Neural progenitor cell (in vitro differentiated cells): ENCODE data around the gene SLC20A1. TPM values are rescaled to one million over a fixed set of nuclear protein-coding genes. Genes with fewer than 3 reads are reported as not detected.

Experiments
- DNase-seq: peaks from one replicate; pipeline ENCODE4 v3.0.0-alpha.2; 2016; ENCODE audit warnings: low spot score
- H2AFZ ChIP-seq: fragments of 200-600 bp; sonication (generic); replicated peaks from 2 replicates; pipeline ENCODE4 v1.6.1; 2016; ENCODE audit warnings: antibody characterized with exemption
- H3F3A ChIP-seq: fragments of 200-600 bp; sonication (generic); 2 replicates; pipeline ENCODE4 v1.6.1; 2016; ENCODE audit warnings: antibody characterized with exemption, low read depth
- H3K27ac ChIP-seq: fragments of 200-600 bp; sonication (generic); 2 replicates; pipeline ENCODE4 v1.5.1; 2016; ENCODE audit warnings: mild to moderate bottlenecking
- H3K27me3 ChIP-seq: fragments of 200-600 bp; sonication (generic); 2 replicates; pipeline ENCODE4 v1.6.1; 2016; ENCODE audit warnings: mild to moderate bottlenecking, moderate library complexity
- H3K36me3 ChIP-seq: fragments of 200-600 bp; sonication (generic); 2 replicates; pipeline ENCODE4 v1.5.1; 2016
- H3K4me1 ChIP-seq: fragments of 200-600 bp; sonication (generic); 2 replicates; pipeline ENCODE4 v1.6.1; 2016; ENCODE audit warnings: mixed run types
- H3K4me2 ChIP-seq: fragments of 200-600 bp; sonication (generic); 2 replicates; pipeline ENCODE4 v1.6.1; 2016
- H3K4me3 ChIP-seq: fragments of 200-600 bp; sonication (generic); 2 replicates; pipeline ENCODE4 v1.5.1; 2016
- H3K79me2 ChIP-seq: fragments of 200-600 bp; sonication (generic); 2 replicates; pipeline ENCODE4 v1.6.1; 2016; ENCODE audit warnings: low read depth
- H3K9ac ChIP-seq: fragments of 200-600 bp; sonication (generic); 2 replicates; pipeline ENCODE4 v1.6.1; 2016
- H3K9me3 ChIP-seq: fragments of 200-600 bp; sonication (generic); 2 replicates; pipeline ENCODE4 v1.5.1; 2016; ENCODE audit warnings: low read depth
- H4K20me1 ChIP-seq: fragments of 200-600 bp; sonication (generic); 2 replicates; pipeline ENCODE4 v1.6.1; 2016; ENCODE audit warnings: low read depth
- H3K27ac Mint-ChIP-seq: 3 replicates; pipeline ENCODE4 v1.8.0; 2021; ENCODE audit warnings: mixed read lengths
- H3K27me3 Mint-ChIP-seq: 2 replicates; pipeline ENCODE4 v1.8.0; 2022; ENCODE audit warnings: low read depth, mild to moderate bottlenecking, inconsistent platforms, moderate library complexity, mixed read lengths; ENCODE audit not compliant: insufficient read depth
- H3K36me3 Mint-ChIP-seq: 3 replicates; pipeline ENCODE4 v1.8.0; 2021; ENCODE audit warnings: mixed read lengths
- H3K4me1 Mint-ChIP-seq: 3 replicates; pipeline ENCODE4 v1.8.0; 2021; ENCODE audit warnings: mixed read lengths
- H3K4me3 Mint-ChIP-seq: 3 replicates; pipeline ENCODE4 v1.8.0; 2021; ENCODE audit warnings: mild to moderate bottlenecking, moderate library complexity, mixed read lengths
- H3K9me3 Mint-ChIP-seq: 3 replicates; pipeline ENCODE4 v1.8.0; 2020; ENCODE audit warnings: mixed read lengths
- CTCF ChIP-seq: fragments of 200-600 bp; sonication (generic); IDR thresholded peaks from 2 replicates; pipeline ENCODE4 v1.5.1; 2017; ENCODE audit warnings: antibody characterized with exemption, mild to moderate bottlenecking
- EZH2 ChIP-seq: fragments of 200-600 bp; sonication (generic); IDR thresholded peaks from 2 replicates; pipeline ENCODE4 v1.6.1; 2017; ENCODE audit warnings: antibody characterized with exemption, mild to moderate bottlenecking, moderate library complexity
- EZH2phosphoT487 ChIP-seq: fragments of 200-600 bp; sonication (generic); IDR thresholded peaks from 2 replicates; pipeline ENCODE4 v1.6.1; 2017; ENCODE audit warnings: antibody characterized with exemption
- total RNA-seq: library from RNA; depleted of rRNA; stranded (reverse); fragments of >200 nt; gene quantifications from 2 replicates; pipeline ENCODE4 v1.2.3, GENCODE V29; 2015; ENCODE audit warnings: low replicate concordance

The SLC20A1 gene
- total RNA-seq, 1 donor from 2014 or later: 61.1 TPM

- no peaks in the 10 kb centered on the region for H4K20me1 ChIP-seq
- H3K4me1 ChIP-seq: no peaks in the 10 kb centered on the region
- H3K27me3 ChIP-seq: no peaks in the 10 kb centered on the region
- TF ChIP-seq EZH2phosphoT487 (no peak), CTCF (no peak), EZH2 (no peak)
- H3K9me3 ChIP-seq: no peaks in the 10 kb centered on the region
- no peak overlapping the region for H3K4me2 ChIP-seq
- no peak for DNase-seq
- Mint-ChIP-seq H3K4me3 (peak overlapping the region; percentile 42), H3K27me3 (peaks cover 15% of the 10 kb centered on the region), H3K36me3 (no peaks in the 10 kb centered on the region), H3K4me1 (peaks cover 31% of the 10 kb centered on the region), H3K9me3 (peaks cover 2% of the 10 kb centered on the region), H3K27ac (no peak overlapping the region)
- no peaks in the 10 kb centered on the region for H3K79me2 ChIP-seq
- no peak overlapping the region for H3K27ac ChIP-seq
- H3K9ac ChIP-seq: no peak overlapping the region
- H3K36me3 ChIP-seq: no peaks in the 10 kb centered on the region
- H3K4me3 ChIP-seq: no peak overlapping the region
- no peaks in the 10 kb centered on the region for H3F3A ChIP-seq
- H2AFZ ChIP-seq: no peak overlapping the region
Measured at GRCh38 chr2:112710956-112711750, 65.4 kb downstream of the SLC20A1 start.

- Histone ChIP-seq H3K27ac (no peak overlapping the region), H3K4me3 (no peak overlapping the region), H3K4me2 (no peak overlapping the region), H3K9ac (no peak overlapping the region), H3K27me3 (no peaks in the 10 kb centered on the region), H2AFZ (no peak overlapping the region), H3K79me2 (no peaks in the 10 kb centered on the region), H3F3A (no peaks in the 10 kb centered on the region), H4K20me1 (no peaks in the 10 kb centered on the region), H3K4me1 (no peaks in the 10 kb centered on the region), H3K36me3 (no peaks in the 10 kb centered on the region), H3K9me3 (no peaks in the 10 kb centered on the region)
- H3K9me3 Mint-ChIP-seq: peaks cover 5% of the 10 kb centered on the region
- peaks cover 31% of the 10 kb centered on the region for H3K4me1 Mint-ChIP-seq
- no peaks in the 10 kb centered on the region for H3K36me3 Mint-ChIP-seq
- H3K27ac Mint-ChIP-seq: peak overlapping the region; percentile 42
- TF ChIP-seq EZH2 (no peak), EZH2phosphoT487 (no peak), CTCF (no peak)
- peaks cover 14% of the 10 kb centered on the region for H3K27me3 Mint-ChIP-seq
- no peak for DNase-seq
- no peak overlapping the region for H3K4me3 Mint-ChIP-seq
Measured at GRCh38 chr2:112712465-112712864, 66.7 kb downstream of the SLC20A1 start.

GRCh38 chr2:112712903-112713584, 67.3 kb downstream of the SLC20A1 start:
- Histone ChIP-seq H3K4me3 (no peak overlapping the region), H3F3A (no peaks in the 10 kb centered on the region), H3K27ac (no peak overlapping the region), H3K27me3 (no peaks in the 10 kb centered on the region), H3K36me3 (no peaks in the 10 kb centered on the region), H2AFZ (no peak overlapping the region), H3K9me3 (no peaks in the 10 kb centered on the region), H4K20me1 (no peaks in the 10 kb centered on the region), H3K4me1 (no peaks in the 10 kb centered on the region), H3K4me2 (no peak overlapping the region), H3K9ac (no peak overlapping the region), H3K79me2 (no peaks in the 10 kb centered on the region)
- Mint-ChIP-seq H3K9me3 (peaks cover 5% of the 10 kb centered on the region), H3K27ac (peak overlapping the region; percentile 9), H3K36me3 (no peaks in the 10 kb centered on the region), H3K27me3 (peaks cover 8% of the 10 kb centered on the region), H3K4me1 (peaks cover 31% of the 10 kb centered on the region), H3K4me3 (no peak overlapping the region)
- DNase-seq: no peak
- TF ChIP-seq EZH2phosphoT487 (no peak), EZH2 (no peak), CTCF (no peak)

Other genes with a start within 250 kb of the SLC20A1 start
- 6.8 and 11.1 TPM in 2 replicates for gene RGPD8, start 212.3 kb upstream of the SLC20A1 start, total RNA-seq
- 53.2 and 81.3 TPM in 2 replicates for gene TTL, start 163.8 kb upstream of the SLC20A1 start, total RNA-seq
- 20.1 and 20.5 TPM in 2 replicates for gene POLR1B, start 103.5 kb upstream of the SLC20A1 start, total RNA-seq
- gene CHCHD5, start 61.3 kb upstream of the SLC20A1 start, total RNA-seq: 12.9 and 17.5 TPM in 2 replicates
- not detected in 2 replicates for gene NT5DC4, start 75.1 kb downstream of the SLC20A1 start, total RNA-seq
- 28.2 and 53.7 TPM in 2 replicates for gene CKAP2L, start 118.7 kb downstream of the SLC20A1 start, total RNA-seq
- gene IL1A, start 138.6 kb downstream of the SLC20A1 start, total RNA-seq: 1.3 and 3.2 TPM in 2 replicates
- gene IL1B, start 190.8 kb downstream of the SLC20A1 start, total RNA-seq: not detected in 2 replicates